Type B pancreatic cell (in vitro differentiated cells): Measurements from ENCODE around the gene MARCHF3. TPM values are rescaled to one million over a fixed set of nuclear protein-coding genes. Genes with fewer than 3 reads are reported as not detected.
A peak's percentile ranks its signal among the peaks of the same experiment; 100 is the strongest.

ENCODE experiments used
- DNase-seq: peaks from one replicate; pipeline ENCODE4 v3.0.0; 2021; ENCODE audit warnings: mixed read lengths; ENCODE audit not compliant: unreplicated experiment; ENCODE audit errors: extremely low spot score
- H3K27ac Mint-ChIP-seq: 2 replicates; pipeline ENCODE4 v1.8.0; 2021; ENCODE audit warnings: mild to moderate bottlenecking, mixed read lengths
- H3K27me3 Mint-ChIP-seq: 2 replicates; pipeline ENCODE4 v1.8.0; 2021; ENCODE audit warnings: mixed read lengths
- H3K36me3 Mint-ChIP-seq: 2 replicates; pipeline ENCODE4 v1.8.0; 2021; ENCODE audit warnings: mixed read lengths
- H3K4me1 Mint-ChIP-seq: one replicate; pipeline ENCODE4 v1.8.0; 2021; ENCODE audit warnings: mixed read lengths; ENCODE audit not compliant: unreplicated experiment
- H3K4me3 Mint-ChIP-seq: 2 replicates; pipeline ENCODE4 v1.8.0; 2021; ENCODE audit warnings: mild to moderate bottlenecking, mixed read lengths
- H3K9me3 Mint-ChIP-seq: 2 replicates; pipeline ENCODE4 v1.8.0; 2021; ENCODE audit warnings: mixed read lengths
- total RNA-seq: library from RNA; stranded (reverse); gene quantifications from 2 replicates; pipeline ENCODE4 v1.2.1, GENCODE V29; 2021; ENCODE audit warnings: low replicate concordance
- TF ChIP-seq, protein P1 (sequence below): fragments of 200-600 bp; sonication (generic); conservative IDR thresholded peaks from 2 replicates; pipeline ENCODE4 v1.5.0; 2021; ENCODE audit warnings: antibody characterized with exemption, mild to moderate bottlenecking

The MARCHF3 gene
- total RNA-seq, 1 donor from 2014 or later = 5.9 TPM

DNA sequence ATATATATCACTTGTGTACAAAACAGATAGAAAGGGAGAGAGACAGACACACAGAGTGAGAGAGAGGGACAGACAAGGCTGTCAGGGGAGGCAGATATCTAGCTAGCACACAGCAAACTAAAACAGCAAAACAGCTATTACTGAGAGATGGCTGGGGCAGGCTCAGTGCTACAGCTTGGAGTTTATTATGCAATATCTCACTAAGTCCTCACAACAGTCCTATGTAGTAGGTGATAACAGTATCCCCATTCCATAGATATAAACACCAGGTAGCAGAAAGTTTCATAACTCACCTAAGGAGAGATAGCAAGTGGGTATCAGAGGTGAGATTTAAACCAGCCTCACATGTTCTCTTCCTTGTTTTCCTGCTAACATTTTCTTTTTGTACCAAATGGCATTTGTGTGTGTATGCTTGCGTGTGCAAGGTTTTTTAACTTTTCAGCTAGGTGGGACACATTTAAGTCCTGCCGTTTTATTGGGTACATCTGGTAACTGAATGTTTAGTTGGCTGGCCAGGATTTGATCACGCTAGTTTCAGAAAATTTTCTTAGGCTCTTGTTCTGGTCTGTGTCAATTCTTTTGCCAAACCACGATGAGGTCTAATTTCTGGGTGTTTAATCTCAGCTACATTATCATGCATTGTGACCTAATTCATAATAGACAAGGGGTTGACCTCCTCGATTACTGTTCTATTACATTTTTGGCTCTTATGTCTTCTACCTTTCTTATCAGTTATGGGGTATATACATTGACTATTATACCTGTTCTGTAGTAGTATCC lies 148.3 kb downstream of the MARCHF3 start:
- Mint-ChIP-seq H3K9me3 (no peaks in the 10 kb centered on the region), H3K27me3 (peaks cover 3% of the 10 kb centered on the region), H3K4me1 (peaks cover 24% of the 10 kb centered on the region), H3K4me3 (no peak overlapping the region), H3K36me3 (no peaks in the 10 kb centered on the region), H3K27ac (no peak overlapping the region)
- DNase-seq = no peak
- TF ChIP-seq, protein P1, sequence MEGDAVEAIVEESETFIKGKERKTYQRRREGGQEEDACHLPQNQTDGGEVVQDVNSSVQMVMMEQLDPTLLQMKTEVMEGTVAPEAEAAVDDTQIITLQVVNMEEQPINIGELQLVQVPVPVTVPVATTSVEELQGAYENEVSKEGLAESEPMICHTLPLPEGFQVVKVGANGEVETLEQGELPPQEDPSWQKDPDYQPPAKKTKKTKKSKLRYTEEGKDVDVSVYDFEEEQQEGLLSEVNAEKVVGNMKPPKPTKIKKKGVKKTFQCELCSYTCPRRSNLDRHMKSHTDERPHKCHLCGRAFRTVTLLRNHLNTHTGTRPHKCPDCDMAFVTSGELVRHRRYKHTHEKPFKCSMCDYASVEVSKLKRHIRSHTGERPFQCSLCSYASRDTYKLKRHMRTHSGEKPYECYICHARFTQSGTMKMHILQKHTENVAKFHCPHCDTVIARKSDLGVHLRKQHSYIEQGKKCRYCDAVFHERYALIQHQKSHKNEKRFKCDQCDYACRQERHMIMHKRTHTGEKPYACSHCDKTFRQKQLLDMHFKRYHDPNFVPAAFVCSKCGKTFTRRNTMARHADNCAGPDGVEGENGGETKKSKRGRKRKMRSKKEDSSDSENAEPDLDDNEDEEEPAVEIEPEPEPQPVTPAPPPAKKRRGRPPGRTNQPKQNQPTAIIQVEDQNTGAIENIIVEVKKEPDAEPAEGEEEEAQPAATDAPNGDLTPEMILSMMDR = no peak

DNA sequence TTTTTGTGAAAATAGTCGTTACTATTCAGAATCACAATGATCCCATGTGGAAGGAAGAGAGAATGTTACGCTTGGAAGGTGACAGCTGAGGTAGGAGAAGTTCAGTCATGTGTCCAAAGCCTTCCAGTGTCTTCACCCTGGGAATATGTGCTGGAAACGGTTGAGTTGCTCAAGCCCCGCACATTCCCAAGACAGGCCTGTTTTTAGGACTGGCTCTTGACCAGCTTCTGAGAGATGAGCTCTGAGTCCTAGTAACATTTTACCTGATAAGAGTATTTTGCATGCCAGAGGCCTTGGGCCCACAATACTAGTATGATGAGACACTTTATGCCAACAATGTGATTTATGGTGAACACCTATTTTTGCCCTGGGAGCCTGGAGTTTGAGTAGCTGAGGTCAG lies 151.7 kb downstream of the MARCHF3 start:
- Mint-ChIP-seq H3K36me3 (no peaks in the 10 kb centered on the region), H3K27ac (no peak overlapping the region), H3K4me1 (peaks cover 33% of the 10 kb centered on the region), H3K4me3 (no peak overlapping the region), H3K9me3 (no peaks in the 10 kb centered on the region), H3K27me3 (peaks cover 6% of the 10 kb centered on the region)
- no peak for DNase-seq
- TF ChIP-seq, protein P1 = no peak

DNA sequence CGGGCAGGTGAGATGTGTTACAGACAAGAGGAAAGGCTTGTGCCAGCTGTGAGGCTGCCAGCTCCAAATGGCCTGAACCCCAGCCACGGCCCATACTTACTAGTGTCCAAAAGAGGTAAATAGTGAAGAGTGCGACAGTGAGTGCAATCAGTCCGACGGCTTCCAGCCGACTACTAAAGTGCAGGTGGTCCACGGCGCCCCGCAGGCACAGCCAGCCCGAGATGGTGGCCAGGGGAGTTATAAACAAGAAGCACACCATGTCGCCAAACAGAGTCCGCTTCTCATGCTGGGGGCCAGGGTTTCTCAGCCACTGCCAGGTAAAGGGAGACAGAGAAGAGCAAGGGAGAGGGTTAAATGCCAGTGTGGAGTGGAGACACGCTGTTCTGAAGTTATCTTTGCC lies 152.3 kb downstream of the MARCHF3 start:
- no peaks in the 10 kb centered on the region for H3K36me3 Mint-ChIP-seq
- peaks cover 32% of the 10 kb centered on the region for H3K4me1 Mint-ChIP-seq
- H3K9me3 Mint-ChIP-seq = no peaks in the 10 kb centered on the region
- no peak for DNase-seq
- TF ChIP-seq, protein P1 = no peak
- no peak overlapping the region for H3K4me3 Mint-ChIP-seq
- H3K27ac Mint-ChIP-seq = no peak overlapping the region
- peaks cover 6% of the 10 kb centered on the region for H3K27me3 Mint-ChIP-seq

DNA sequence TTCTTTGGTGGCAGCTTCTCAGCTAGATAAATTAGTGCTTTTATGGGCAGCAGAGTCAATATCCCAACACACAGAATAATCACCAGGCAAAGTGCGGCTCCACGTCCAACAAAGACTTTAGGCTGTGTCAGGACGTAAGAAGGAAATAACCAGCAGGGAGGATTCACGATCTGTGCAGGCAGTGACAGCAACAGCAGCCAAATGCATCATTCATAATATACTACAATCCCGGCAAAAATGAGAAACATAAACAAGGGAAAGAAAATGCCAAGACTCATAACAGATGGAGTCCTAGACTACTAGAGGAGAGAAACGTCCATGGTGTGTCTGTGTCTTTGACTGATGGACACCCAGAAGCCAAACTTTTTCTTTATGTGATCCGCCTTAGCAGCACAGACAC lies 152.8 kb downstream of the MARCHF3 start:
- no peak overlapping the region for H3K4me3 Mint-ChIP-seq
- no peaks in the 10 kb centered on the region for H3K9me3 Mint-ChIP-seq
- TF ChIP-seq, protein P1 = no peak
- H3K36me3 Mint-ChIP-seq = no peaks in the 10 kb centered on the region
- peaks cover 32% of the 10 kb centered on the region for H3K4me1 Mint-ChIP-seq
- DNase-seq = no peak
- no peak overlapping the region for H3K27ac Mint-ChIP-seq
- H3K27me3 Mint-ChIP-seq = peaks cover 6% of the 10 kb centered on the region

DNA sequence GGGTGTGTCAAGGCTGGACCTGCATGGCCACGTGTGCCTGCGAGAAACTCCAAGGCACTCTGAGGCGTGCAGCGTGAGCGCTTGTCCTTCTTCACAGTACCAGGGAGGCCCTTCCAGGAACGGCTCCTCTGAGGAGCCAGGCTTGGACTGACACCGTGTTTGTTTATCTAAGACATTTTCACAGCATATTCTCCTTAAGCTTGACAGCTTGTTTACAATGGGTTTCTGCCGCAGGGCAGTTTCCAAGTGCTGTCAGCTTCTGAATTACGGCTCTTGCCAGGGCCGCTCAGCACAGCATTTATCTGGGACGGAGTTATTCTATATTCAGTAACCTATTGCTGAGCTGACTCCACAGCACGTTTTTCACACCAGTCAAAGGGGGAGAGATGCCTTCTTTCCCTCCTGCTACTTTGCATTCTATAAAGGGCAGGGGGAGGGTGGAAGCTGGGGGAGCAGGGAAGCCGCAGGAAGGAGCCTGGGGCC lies 155.0 kb downstream of the MARCHF3 start:
- peaks cover 11% of the 10 kb centered on the region for H3K27me3 Mint-ChIP-seq
- H3K27ac Mint-ChIP-seq = peak overlapping the region; percentile 20
- TF ChIP-seq, protein P1 = no peak
- H3K4me1 Mint-ChIP-seq = peaks cover 37% of the 10 kb centered on the region
- H3K4me3 Mint-ChIP-seq = peak overlapping the region; percentile 37
- H3K9me3 Mint-ChIP-seq = no peaks in the 10 kb centered on the region
- H3K36me3 Mint-ChIP-seq = peaks cover 4% of the 10 kb centered on the region
- no peak for DNase-seq
